Measurements from ENCODE around the gene ZNF618.

The ZNF618 gene

DNA sequence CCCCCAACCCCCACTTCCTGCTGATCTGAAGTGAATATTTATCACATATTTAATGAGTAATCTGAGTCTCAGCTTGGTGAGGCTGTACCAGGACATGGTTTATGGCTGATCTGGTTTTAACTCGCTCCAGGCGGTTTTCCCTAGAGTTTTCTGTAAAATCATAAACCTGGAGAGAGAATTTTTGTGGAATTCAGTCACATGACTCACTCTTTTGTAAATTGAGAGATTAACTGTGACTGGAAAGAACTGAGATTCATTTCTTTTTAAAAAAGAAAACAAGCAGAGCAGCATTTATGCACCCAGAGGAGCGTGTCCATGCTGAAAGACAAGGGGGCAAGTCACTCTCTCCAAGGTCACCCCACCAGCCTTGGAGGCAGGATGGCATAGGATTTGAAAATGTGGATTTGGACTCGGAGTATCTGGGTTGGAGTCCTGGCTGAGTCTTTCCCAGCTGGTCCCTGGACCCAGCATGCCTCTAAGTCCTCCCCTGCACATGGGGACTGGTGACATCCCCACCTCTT, 81.8 kb downstream of the ZNF618 start:
- no peak for DNase-seq

DNA sequence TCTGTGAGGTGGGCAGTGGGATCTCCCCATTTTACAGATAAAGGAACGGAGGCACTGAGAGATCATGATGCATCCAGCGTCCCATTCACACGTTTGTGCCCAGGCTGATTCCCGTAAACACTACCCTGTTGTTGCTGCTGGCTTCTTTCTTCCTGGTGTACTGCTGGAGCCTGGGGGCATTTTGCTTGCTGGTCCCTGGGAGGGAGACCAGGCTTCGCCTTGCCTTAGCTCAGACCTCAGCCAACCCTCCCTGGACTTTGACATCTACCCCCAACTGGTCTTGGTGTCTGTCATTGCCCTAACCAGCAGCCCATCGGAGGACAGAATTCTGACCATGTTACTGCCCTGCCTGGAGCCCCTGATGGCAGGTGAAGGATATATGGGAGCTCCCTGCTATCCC, 82.4 kb downstream of the ZNF618 start:
- peak; percentile 3 for DNase-seq

DNA sequence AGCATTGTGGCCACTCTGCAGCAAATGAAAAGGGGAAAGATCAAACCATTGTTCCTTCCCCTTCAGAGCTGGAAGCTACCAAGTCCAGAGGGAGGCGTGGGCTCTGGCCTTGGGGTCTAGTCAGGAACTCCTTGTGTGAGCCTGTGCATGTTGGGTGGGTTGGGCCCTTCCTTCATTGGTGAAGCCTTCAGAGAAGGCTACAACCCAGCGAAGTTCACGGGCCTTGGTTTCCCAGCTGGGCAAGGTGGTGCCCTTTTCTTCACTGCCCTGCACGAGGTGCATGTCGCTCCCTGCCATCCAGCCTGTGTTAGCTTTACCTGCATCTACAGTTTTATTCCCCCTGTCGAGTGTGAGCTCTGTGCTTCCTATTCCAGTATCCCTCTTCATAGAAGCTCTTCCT, 84.7 kb downstream of the ZNF618 start:
- no peak for DNase-seq

DNA sequence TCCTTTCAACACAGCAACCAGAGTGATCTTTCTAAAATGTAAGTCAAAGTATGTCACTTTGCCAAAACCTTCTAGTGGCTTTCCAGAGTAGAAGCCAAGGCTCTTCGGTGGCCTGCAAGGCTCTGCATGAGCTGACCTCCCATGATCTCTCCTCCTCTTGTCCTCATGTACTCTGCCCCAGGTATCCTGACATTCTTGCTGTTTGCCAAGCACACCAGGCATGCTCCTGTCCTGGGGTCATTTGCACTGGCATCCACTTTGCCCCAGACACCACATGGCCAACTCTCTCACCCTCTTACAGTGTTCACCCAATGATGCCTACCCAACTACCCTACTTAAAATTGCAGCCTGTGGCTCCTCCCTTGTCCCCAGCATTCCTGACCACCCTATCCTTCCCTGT, 86.3 kb downstream of the ZNF618 start:
- DNase-seq = no peak

DNA sequence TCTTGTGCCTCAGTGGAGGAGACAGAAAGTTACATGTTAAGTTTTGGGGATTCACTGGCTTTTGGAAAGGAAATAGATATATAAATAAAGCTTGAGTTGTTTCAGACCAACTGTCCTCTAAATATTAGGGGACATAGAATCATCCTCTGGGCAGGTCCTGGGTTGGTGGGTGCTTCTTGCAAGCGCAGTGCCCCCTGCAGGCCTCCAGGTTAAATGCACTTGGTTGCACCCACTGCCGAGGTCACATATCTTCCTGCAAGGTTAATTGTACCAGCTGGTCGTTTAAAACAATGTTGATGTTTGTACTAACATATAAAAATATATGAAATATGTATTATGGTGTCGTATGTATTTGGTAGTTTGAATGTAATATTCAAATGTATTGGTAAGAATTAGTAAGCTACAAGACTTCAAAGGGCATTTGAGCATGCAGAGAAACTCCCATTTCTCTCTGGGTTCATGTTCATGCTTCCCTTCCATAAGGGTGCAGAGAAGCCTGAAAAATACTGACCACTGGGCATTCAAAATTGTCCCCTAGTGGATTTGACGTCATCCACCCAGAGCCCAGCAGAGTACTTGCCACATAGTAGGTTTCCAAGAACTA, 87.0 kb downstream of the ZNF618 start:
- DNase-seq = no peak

DNA sequence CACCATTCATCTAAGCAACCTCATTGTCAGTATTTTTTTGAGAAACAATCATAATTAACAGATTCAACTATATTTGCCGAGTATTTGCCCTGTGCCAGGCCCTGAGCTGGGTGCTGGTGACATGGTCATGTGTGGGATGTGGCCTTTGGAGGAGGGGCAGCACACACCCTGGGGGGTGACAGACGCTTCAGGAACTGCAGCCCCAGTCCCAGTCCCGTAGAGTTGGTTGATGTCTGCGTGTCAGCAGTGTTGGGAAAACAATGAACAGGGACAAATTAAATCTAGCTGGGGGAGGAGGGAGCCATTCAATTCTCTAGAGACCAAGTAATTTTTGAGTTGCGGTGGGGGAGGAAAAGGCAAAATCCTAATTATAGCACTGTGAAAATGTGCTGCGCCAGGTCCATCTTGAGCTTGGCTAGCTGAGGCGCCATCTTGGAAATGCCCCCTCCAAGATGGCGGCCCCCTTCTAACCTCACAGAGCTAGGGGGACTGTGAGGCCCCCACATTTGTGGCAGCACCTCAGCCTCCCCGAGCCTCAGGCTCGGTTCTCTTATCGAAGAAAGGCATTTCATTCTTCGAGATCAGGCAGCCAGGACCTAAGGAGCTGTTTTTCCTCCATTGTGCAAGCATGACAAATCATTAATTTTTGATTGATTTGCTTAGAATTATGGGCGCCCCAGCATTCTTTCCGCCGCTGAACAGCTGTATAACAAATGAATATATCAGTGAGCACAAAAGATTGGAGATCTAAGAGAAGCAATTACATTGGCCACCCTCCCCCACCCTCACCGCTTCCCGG, 87.8 kb downstream of the ZNF618 start:
- DNase-seq = no peak

DNA sequence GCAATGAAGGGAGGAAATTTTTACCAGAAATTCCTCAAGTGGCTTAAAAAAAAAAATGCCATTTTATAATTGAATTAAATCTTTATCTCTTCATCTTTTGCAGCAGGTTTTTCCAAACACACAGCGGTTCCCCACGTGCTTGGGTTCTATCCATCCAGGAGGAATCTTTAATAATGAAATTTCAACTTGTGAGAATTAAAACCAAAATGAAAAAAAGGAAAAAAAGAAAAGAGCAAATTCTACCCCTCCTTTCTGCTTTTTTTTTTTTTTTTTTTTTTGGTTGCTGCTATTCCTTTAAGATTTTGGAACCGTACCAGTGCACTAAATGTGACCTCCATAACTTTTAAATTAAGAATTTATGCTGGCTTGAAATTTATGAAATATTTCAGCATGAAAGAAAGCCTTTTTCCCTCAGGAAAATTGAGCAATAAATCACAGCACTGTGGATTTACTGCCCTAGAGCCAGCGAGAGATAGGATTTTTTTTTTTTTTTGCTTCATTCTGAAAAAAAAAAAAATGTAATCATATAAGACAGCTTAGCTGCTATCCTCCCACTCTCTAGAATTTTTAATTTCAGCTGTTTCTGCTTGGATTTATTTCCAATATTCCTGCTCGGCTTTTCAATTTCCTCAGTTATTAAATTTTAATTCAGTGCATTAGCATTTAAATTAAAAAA, 88.5 kb downstream of the ZNF618 start:
- no peak for DNase-seq

DNA sequence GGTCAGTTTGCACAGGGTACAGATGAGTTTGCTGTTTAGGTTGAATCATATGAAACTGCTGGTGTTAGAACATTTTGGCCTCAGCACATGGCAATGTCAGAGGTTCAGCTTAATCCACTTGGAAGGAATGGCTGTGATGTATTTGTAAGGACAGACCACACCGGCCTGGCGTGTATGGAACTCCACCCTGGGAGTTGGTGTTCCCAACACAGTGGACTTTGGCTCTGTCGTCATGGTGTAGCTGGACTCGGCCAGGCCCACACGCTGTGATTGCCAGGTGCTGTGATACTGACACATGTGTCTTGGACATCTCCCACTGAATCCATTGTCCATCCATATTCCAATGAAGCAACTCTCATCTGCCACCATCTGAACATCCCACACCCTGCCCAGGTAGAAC, 90.3 kb downstream of the ZNF618 start:
- peak; percentile 38 for DNase-seq

DNA sequence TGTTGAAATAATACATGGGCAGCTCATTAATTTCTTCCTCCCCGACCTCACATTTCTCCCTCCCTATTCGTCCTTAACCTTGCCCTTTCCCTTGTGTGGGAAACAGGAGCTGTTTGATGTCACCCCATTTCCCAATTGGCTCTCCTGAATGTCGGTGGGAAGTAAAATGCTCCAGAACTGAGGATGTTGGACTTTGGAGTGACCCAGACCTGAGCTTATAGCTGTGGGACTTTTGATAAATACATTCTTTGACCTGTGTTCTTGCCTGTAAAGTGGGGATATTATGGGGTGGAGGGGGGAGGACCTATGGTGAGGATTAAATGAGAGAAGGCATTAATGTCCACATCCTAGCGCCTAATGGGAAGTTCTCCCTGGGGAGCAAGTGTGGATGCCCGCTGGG, 91.3 kb downstream of the ZNF618 start:
- no peak for DNase-seq

DNA sequence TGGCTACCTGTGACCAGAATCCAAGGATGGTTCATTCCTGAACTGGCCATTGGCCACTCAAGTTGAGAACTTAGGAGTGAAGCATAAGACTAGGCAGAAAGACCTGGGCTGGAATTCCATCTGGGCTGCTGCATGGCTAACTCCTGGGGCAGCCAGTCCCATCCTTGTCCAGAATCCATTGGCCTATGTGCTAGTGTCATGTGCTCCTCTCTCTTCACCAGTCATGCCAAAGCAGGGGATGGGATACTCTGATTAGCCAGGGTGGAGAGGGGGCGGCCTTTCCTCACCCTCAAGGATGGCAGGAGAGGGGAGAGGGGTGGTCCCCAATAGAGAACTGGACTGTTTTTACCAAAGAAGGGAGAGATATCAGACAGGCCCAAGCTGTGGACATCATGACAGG, 93.2 kb downstream of the ZNF618 start:
- DNase-seq = no peak

DNA sequence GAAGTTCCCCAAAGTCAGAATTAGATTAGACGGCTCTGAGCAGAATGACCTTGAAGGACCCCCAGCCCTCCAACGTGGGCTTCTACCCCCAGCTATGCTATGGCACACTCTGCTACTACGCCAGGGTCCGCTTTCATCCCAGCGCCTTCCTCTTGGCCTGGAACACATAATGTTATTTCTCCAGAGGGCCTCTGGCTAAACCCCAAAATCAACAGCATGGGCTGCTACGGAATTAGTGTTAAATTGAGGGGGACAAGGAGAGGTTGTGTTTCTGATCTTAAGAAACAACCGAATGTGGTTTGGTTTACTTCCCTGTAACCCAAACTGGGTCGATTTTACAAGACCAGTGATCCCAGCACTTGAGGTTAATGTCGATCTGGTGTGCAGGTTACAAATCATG, 97.1 kb downstream of the ZNF618 start:
- no peak for DNase-seq

DNA sequence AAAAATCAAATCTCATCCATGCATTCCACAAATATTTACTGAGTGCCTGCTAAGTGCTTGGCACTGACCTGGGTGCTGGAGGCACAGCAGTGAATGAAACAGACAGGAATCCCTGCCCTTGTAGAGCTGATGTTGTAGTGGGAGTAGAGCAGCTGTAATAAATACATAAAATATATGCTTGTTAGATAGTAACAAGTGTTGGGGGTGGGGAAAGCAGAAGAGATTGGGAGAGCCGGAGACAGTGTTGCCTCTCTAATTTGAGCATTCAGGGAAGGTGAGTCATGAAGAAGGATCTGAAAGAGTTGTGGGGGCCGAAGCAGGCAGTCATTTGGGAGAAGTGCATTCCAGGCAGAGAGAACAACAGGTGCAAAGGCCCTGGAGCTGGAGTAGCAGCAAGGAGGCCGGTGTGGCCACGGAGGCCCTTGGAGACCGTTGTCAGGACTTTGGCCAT, 97.9 kb downstream of the ZNF618 start:
- no peak for DNase-seq

DNA sequence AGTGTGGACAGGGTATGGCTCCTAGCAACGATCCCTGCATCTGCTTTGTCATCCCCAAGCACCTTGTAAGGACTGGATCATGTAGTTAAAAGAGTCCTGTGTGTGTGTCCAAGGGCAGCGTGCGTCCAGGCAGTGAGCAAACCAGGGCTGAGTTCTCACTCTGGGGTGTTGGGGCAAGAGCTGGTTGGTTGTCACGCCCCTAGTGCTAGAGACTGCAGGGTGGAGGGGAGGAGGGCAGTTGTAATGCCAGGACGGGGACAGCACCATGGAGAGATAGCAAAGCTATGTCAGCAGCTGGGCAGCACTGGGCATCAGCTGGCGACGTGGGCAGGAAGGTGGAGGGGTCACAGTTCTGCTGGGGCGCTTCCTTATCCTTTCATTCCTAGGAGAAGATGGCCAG, 100.8 kb downstream of the ZNF618 start:
- DNase-seq = no peak

DNA sequence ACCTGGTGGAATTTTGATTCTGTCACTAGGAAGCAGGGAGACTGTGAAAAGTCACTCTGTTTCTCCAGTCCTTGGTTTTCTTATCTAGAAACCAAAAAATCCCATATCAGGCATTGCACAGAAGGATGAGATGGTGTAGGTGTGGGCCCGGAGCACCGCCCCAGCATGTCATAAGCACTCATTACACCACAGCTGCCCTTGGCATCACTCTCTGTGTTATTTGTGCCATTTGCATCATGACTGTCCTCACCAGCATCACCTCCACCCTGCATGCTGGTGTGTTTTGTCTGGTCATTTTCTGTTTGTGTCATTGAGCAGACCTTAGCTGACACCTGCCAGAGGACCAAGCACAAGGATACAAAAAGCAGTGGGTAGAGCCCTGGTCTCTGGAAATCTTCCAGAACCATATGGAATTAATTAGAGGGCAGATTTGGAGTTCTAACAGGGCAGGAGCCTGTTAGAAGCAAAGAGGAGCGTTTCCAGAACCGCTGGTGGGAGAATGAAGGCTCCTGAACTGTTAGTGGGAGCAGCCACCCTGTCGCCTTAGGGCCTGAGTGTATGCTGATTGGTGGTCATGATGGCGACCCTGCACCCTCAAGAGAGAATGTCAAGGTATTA, 102.7 kb downstream of the ZNF618 start:
- DNase-seq = no peak

DNA sequence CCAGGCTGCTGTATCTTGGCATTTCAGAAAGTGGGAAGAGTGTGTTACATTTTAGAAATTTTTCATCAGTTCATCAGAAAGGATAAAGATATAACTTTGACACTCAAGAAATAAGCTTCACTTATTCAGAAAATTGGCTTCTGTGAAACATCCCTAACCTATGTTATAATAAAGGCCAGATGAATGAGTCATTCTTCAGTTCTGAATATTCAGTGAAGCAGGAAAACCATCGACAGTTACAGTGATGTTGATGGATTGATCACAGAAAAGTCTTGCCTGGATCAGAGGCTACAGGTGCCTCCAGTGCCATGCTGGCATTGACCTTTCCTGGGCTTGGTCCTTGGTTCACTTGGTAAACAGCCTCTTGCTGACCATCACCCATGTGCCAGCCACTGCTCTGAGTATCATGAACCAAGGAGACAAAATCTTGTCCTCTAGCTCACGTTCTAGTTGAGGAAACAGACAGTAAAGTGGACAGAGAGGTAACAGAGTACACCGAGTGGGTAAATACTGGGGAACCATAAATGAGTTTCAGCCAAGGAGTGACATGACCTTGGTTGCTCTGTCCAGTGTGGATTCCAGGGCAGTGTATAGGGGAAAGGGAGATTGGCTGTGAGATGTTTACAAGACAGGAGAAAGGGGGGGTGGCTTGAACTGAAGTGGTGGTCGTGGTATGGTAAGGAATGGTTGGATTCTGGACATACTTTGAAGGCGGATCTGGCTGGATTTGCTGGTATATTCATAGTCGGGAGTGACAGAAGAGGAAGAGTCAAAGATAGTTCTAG, 103.4 kb downstream of the ZNF618 start:
- no peak for DNase-seq

DNA sequence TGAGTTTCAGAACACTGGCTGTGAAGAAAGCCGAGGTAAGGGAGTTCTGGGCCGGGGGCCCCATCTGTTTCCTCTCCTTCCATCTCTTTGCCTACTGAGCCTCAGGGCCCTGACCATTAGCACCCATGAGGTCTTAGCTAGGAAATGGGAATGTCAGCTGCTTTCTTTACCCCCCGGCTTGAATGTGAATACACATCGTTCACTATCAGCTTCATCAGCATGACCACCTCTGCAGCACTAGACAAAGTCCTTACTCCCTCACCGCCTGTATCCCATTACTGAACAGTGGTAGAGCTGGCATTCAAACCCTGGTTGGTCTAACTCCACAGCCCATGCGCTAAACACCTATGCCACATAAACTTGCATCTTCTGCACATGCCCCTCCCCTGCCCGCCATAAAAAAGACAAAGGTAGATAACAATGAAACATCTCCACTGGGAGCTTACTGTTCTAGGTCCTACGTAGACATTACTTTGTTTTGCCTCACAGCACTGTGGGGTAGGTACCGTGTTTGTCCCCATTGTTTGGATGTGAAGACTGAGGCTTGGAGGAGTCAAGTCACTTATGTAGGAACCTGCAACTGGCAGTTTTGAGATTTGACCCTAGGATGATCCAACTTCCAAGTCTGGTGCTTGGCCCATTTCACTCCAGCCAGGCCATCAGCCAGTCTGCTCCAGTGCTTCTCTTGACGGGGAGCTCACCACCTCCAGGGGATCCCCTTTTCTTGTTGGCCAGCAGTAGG, 108.7 kb downstream of the ZNF618 start:
- no peak for DNase-seq

DNA sequence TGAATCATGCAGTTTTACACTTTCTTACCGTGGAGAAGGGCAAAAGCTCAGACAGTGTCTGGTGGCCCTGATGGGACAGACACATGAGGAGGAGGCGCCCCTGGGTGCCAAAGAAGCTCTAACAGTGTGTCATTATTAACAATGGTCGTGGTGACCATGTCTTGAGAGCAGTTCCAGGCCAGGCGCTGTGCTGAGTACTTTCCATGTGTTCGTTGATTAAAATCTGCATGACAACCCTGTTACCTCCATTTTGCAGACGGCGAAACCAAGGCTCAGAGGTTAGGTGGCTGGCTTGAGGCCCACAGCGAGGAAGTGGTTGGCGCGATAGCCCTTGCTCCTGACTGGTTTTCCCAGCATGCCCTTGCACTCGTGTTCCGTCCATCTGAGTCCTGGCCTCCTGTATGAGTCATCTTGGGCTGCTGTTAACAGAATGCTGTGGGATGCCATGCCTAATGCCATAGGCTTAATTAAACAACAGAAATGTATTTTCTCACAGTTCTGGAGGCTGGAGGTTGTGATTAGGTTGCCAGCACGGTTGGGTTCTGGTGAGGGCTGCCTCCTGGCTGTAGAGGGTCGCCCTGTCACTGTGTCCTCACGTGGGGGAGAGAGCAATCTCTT, 110.0 kb downstream of the ZNF618 start:
- DNase-seq = no peak

DNA sequence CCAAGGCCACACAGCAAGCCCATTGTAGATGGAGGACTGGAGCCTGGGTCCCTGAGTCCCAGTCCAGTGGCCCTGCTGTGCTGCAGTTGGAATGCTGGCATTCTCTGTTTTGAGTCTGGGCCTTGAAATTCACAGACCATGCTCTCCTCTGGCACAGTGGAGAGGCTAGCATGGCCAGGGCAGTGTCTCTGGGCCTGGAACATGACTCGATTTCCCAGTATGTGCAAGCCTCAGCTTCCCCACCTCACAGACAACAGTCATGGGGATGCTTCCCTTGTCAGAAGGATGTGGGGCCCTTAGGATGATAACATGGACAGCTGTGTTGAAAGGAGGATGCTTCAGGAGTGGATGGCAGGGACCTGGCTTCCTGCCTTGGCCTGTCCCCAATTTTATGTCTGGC, 110.8 kb downstream of the ZNF618 start:
- DNase-seq = no peak

DNA sequence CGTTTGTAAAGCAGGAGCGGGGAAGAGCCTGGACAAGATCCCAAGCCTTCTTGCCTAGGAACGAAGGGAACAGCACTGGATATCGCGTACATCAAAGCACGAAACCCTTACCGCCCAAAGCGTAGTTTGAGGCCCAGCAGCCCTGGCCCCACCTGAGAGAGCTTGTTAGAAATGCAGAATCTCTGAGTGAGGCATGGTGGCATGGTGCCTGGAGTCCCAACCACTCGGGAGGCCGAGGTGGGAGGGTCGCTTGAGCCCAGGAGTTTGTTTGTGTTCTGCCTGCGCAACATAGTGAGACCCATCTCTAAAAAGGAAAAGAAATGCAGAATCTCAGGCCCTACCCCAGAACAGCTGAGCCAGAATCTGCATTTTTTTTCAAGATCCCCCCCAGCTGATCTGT, 111.4 kb downstream of the ZNF618 start:
- DNase-seq = no peak

DNA sequence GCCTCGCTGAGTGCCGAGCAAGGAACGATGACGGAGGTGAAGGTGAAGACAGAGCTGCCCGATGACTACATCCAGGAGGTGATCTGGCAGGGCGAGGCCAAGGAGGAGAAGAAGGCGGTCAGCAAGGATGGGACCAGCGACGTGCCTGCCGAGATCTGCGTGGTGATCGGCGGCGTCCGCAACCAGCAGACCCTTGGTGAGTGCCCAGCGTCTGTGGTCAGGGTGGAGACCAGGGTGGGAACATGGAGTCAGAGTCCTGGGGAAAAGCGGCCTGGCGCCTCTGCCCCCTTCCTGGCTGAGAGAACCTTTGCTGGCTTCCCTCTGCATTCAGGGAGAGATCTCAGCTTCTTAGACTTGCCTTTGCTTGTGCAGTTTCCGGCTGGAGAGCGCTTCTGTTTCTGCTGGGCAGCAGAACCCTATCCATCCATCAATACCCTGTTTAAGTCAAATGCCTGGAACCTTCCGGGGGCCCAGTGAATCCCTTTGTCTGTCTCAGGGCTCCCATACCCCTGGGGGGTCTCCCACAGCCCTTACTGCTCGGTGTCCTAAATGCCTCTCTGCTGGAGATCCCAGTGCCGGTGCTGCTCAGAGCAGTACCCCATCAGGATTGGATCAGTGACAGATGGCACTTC, 112.4 kb downstream of the ZNF618 start:
- DNase-seq = peak; percentile 47
